Upper lobe of left lung (tissue), 4 donors: ENCODE results near the gene VPS37B.

Experiments used
- POLR2A ChIP-seq, 4 donors: fragments of 450-650 bp; IDR thresholded peaks; one replicate each; pipeline ENCODE4 v1.5.1; 2016 to 2017; ENCODE audit warnings: antibody characterized with exemption in 4 of 4, mild to moderate bottlenecking in 2 of 4
- POLR2AphosphoS5 ChIP-seq, 2 donors: sonication (generic); formaldehyde crosslinking; IDR thresholded peaks; one replicate each; pipeline ENCODE4 v1.5.1; 2017; ENCODE audit warnings: antibody characterized with exemption in 2 of 2
- TF ChIP-seq, protein P1 (sequence below), 6 experiments: fragments of 450-650 bp in 4 of 6; fragments of 200-600 bp in 2 of 6; sonication (generic) in 2 of 6; IDR thresholded peaks; one replicate each; pipeline ENCODE4 v1.5.1; 2016 to 2019; ENCODE audit warnings: antibody characterized with exemption in 6 of 6

DNA sequence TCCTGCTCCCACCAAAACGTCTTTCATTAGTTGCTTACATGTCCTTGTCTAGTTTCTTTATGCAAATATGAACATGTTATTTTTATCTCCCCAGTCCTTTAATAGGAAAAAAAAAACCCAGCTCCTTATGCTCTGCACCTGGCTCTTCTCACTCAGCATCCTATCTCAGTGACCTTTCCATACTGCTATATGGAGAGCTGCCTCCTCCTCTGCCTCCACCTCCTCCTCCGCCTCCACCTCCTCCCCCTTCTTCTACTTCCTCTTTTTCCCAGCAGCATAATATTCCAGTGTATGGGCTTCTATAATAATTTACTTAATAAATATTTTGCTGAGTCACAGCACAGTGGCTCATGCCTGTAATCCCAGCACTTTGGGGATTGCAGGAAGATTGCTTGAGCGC is 38.8 kb upstream of the VPS37B start:
- TF ChIP-seq, protein P1, sequence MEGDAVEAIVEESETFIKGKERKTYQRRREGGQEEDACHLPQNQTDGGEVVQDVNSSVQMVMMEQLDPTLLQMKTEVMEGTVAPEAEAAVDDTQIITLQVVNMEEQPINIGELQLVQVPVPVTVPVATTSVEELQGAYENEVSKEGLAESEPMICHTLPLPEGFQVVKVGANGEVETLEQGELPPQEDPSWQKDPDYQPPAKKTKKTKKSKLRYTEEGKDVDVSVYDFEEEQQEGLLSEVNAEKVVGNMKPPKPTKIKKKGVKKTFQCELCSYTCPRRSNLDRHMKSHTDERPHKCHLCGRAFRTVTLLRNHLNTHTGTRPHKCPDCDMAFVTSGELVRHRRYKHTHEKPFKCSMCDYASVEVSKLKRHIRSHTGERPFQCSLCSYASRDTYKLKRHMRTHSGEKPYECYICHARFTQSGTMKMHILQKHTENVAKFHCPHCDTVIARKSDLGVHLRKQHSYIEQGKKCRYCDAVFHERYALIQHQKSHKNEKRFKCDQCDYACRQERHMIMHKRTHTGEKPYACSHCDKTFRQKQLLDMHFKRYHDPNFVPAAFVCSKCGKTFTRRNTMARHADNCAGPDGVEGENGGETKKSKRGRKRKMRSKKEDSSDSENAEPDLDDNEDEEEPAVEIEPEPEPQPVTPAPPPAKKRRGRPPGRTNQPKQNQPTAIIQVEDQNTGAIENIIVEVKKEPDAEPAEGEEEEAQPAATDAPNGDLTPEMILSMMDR (IDR thresholded peaks at IDR 0.05), result no peak
- TF ChIP-seq POLR2AphosphoS5 (IDR thresholded peaks at IDR 0.05) (no peak), POLR2A (IDR thresholded peaks at IDR 0.05) (no peak)
